Uterine smooth muscle cell (primary cell): Measurements from ENCODE around the gene CTSC. TPM values are rescaled to one million over a fixed set of nuclear protein-coding genes. Genes with fewer than 3 reads are reported as not detected.

Source experiments
- total RNA-seq: library from RNA; depleted of rRNA; stranded (reverse); fragments of >200 nt; gene quantifications from 2 replicates; pipeline ENCODE4 v1.2.3, GENCODE V29; 2014

The CTSC gene
- 85.5 and 125 TPM in 2 replicates for total RNA-seq

DNA sequence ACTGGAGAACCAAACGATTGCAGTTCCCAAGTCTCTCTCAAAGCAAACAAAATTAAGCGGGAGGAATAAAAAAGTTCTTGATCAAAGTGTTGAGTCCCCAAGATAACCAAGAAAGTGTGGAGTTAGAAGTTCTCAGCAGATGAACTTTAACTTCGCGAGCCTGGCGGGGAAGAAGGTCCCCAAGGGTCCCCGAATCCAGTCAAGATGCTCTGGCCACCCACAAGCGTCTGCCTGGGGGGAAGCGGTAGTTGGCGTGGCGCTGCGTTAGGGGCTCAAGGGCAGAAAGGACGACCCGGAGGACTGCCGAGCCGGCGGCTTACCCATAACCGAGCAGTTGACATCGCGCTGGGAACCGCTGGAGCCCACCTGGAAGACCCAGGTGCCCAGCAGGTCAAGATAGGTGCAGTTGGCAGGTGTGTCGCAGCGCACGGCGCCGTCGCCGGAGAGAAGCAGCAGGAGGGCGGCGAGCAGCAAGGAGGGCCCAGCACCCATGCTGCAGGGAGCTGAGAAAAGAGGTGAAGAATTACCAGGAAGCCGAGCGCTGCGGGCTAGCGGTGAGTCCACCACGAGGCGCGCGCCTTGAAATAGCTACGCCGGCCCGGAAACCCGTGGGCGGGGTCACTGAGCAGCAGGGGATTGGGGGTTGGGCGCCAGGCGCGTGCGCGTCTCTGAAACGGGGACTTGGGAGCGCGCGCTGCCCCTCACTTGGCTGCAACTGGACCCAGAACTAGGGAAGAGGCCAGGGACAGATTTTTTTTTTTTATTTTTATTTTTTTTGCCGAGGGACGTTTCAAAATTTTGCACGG lies at the start of gene CTSC:
TSS of gene CTSC (minus strand) at position 556 of the 806 bp plus-strand sequence. CDS start at position 492, 64 bp downstream.

Other genes starting within 250 kb of the CTSC start
- 3.4 and 6.5 TPM in 2 replicates for gene RAB38, start 162.3 kb downstream of the CTSC start, total RNA-seq